A549 (cell line): ENCODE results near the gene ZNF662.

Experiments used
- CEBPB ChIP-seq, 2 experiments: fragments of >200 bp in 1 of 2; sonication (Bioruptor Twin) in 1 of 2; formaldehyde crosslinking in 1 of 2; IDR thresholded peaks; 2 replicates each; pipeline ENCODE4 v1.6.1; 2012 to 2016
- CTCF ChIP-seq: fragments of >200 bp; sonication (Bioruptor Twin); formaldehyde crosslinking; IDR thresholded peaks from 3 replicates; pipeline ENCODE4 v1.5.1; 2016
- E2F6 ChIP-seq: IDR thresholded peaks from 2 replicates; pipeline ENCODE4 v1.6.1; 2012; ENCODE audit warnings: low read depth, borderline replicate concordance
- ELK1 ChIP-seq: fragments of 150-350 bp; IDR thresholded peaks from 2 replicates; pipeline ENCODE4 v1.6.1; 2014; ENCODE audit warnings: low read depth, mild to moderate bottlenecking, low read length
- EP300 ChIP-seq, 2 experiments: fragments of >200 bp; sonication (Bioruptor Twin); formaldehyde crosslinking; IDR thresholded peaks; 2 replicates in 1 of 2; 3 replicates in 1 of 2; pipeline ENCODE4 v1.6.1; 2016 to 2017
- FOSL2 ChIP-seq, 2 experiments: fragments of 450-650 bp in 1 of 2; fragments of >200 bp in 1 of 2; sonication (Bioruptor Twin) in 1 of 2; formaldehyde crosslinking; IDR thresholded peaks; 2 replicates each; pipeline versions ENCODE4 v1.5.0 to v1.6.1; 2016 to 2020; ENCODE audit warnings: mild to moderate bottlenecking in 1 of 2, moderate library complexity in 1 of 2
- HDAC2 ChIP-seq: fragments of 200-600 bp; sonication (generic); IDR thresholded peaks from 2 replicates; pipeline ENCODE4 v1.6.1; 2016
- KDM1A ChIP-seq: fragments of 200-600 bp; sonication (generic); IDR thresholded peaks from 2 replicates; pipeline ENCODE4 v1.6.1; 2016; ENCODE audit warnings: low read depth, mild to moderate bottlenecking
- POLR2A ChIP-seq: IDR thresholded peaks from 2 replicates; pipeline ENCODE4 v1.6.1; 2012; ENCODE audit warnings: mild to moderate bottlenecking, low read length
- REST ChIP-seq: fragments of 200-600 bp; sonication (generic); IDR thresholded peaks from 2 replicates; pipeline ENCODE4 v1.6.1; 2016; ENCODE audit warnings: antibody characterized with exemption, mild to moderate bottlenecking, moderate library complexity

GRCh38 chr3:42875325-42876151 lies 30.4 kb upstream of the ZNF662 start, which contains the start of gene CYP8B1:
- TF ChIP-seq CEBPB (IDR thresholded peaks at IDR 0.05) (no peak), CTCF (no peak), REST (no peak), ELK1 (no peak), POLR2A (no peak), HDAC2 (no peak), FOSL2 (IDR thresholded peaks at IDR 0.05) (no peak), FOSL2 (CRISPR knock-in tag; IDR thresholded peaks at IDR 0.05) (no peak), E2F6 (no peak), KDM1A (no peak), EP300 (IDR thresholded peaks at IDR 0.05) (no peak)
